ENCODE data around the gene MACROD2.

Gene MACROD2

GRCh38 chr20:15224199-15224598 lies 1228.9 kb downstream of the MACROD2 start:
- no peak overlapping the region for H2AFZ ChIP-seq
- no peak overlapping the region for H3K9ac ChIP-seq
- no peaks in the 10 kb centered on the region for H3K27me3 ChIP-seq (ENCODE audit: control insufficient read depth, insufficient read depth, low read length)
- no peaks in the 10 kb centered on the region for H3K4me1 ChIP-seq
- no peak overlapping the region for H3K4me2 ChIP-seq (ENCODE audit: low read length)
- TF ChIP-seq CTCF (IDR thresholded peaks at IDR 0.05) = no peak
- no peak overlapping the region for H3K4me3 ChIP-seq (ENCODE audit: low read depth, low read length)
- H3K36me3 ChIP-seq (ENCODE audit: control insufficient read depth, insufficient read depth, low read length) = no peaks in the 10 kb centered on the region
- H3K9me3 ChIP-seq (ENCODE audit: control insufficient read depth, low read length) = no peaks in the 10 kb centered on the region
- H3K27ac ChIP-seq = no peak overlapping the region
- H3K79me2 ChIP-seq = no peaks in the 10 kb centered on the region

- no peak overlapping the region for H3K27ac ChIP-seq
- TF ChIP-seq CTCF (IDR thresholded peaks at IDR 0.05) = no peak
- H3K4me1 ChIP-seq = no peaks in the 10 kb centered on the region
- no peak overlapping the region for H3K9ac ChIP-seq
- no peak overlapping the region for H3K4me2 ChIP-seq (ENCODE audit: low read length)
- H3K36me3 ChIP-seq (ENCODE audit: control insufficient read depth, insufficient read depth, low read length) = no peaks in the 10 kb centered on the region
- no peaks in the 10 kb centered on the region for H3K27me3 ChIP-seq (ENCODE audit: control insufficient read depth, insufficient read depth, low read length)
- H3K79me2 ChIP-seq = no peaks in the 10 kb centered on the region
- H2AFZ ChIP-seq = no peak overlapping the region
- no peak overlapping the region for H3K4me3 ChIP-seq (ENCODE audit: low read depth, low read length)
- no peaks in the 10 kb centered on the region for H3K9me3 ChIP-seq (ENCODE audit: control insufficient read depth, low read length)
These were observed 1231.8 kb downstream of the MACROD2 start for GRCh38 chr20:15227102-15227501.

- H2AFZ ChIP-seq = no peak overlapping the region
- no peak for TF ChIP-seq CTCF (IDR thresholded peaks at IDR 0.05)
- H3K27ac ChIP-seq = no peak overlapping the region
- H3K9ac ChIP-seq = no peak overlapping the region
- no peaks in the 10 kb centered on the region for H3K4me1 ChIP-seq
- H3K4me3 ChIP-seq (ENCODE audit: low read depth, low read length) = no peak overlapping the region
- H3K4me2 ChIP-seq (ENCODE audit: low read length) = no peak overlapping the region
- H3K9me3 ChIP-seq (ENCODE audit: control insufficient read depth, low read length) = no peaks in the 10 kb centered on the region
- H3K36me3 ChIP-seq (ENCODE audit: control insufficient read depth, insufficient read depth, low read length) = no peaks in the 10 kb centered on the region
- H3K27me3 ChIP-seq (ENCODE audit: control insufficient read depth, insufficient read depth, low read length) = no peaks in the 10 kb centered on the region
- H3K79me2 ChIP-seq = no peaks in the 10 kb centered on the region
These were observed 1236.9 kb downstream of the MACROD2 start for GRCh38 chr20:15232243-15232642.

GRCh38 chr20:15235471-15236198 lies 1240.3 kb downstream of the MACROD2 start:
- no peak overlapping the region for H3K27ac ChIP-seq
- H3K36me3 ChIP-seq (ENCODE audit: control insufficient read depth, insufficient read depth, low read length) = no peaks in the 10 kb centered on the region
- no peak for TF ChIP-seq CTCF (IDR thresholded peaks at IDR 0.05)
- H3K9ac ChIP-seq = no peak overlapping the region
- no peak overlapping the region for H3K4me3 ChIP-seq (ENCODE audit: low read depth, low read length)
- H3K4me1 ChIP-seq = no peaks in the 10 kb centered on the region
- H3K79me2 ChIP-seq = no peaks in the 10 kb centered on the region
- no peak overlapping the region for H3K4me2 ChIP-seq (ENCODE audit: low read length)
- H3K27me3 ChIP-seq (ENCODE audit: control insufficient read depth, insufficient read depth, low read length) = no peaks in the 10 kb centered on the region
- no peak overlapping the region for H2AFZ ChIP-seq
- H3K9me3 ChIP-seq (ENCODE audit: control insufficient read depth, low read length) = no peaks in the 10 kb centered on the region

GRCh38 chr20:15236812-15237211 lies 1241.5 kb downstream of the MACROD2 start:
- Histone ChIP-seq H3K4me3 (ENCODE audit: low read depth, low read length) (no peak overlapping the region), H3K4me2 (ENCODE audit: low read length) (no peak overlapping the region), H3K4me1 (no peaks in the 10 kb centered on the region), H3K36me3 (ENCODE audit: control insufficient read depth, insufficient read depth, low read length) (no peaks in the 10 kb centered on the region), H3K27ac (no peak overlapping the region), H2AFZ (no peak overlapping the region), H3K9me3 (ENCODE audit: control insufficient read depth, low read length) (no peaks in the 10 kb centered on the region), H3K79me2 (no peaks in the 10 kb centered on the region), H3K9ac (no peak overlapping the region), H3K27me3 (ENCODE audit: control insufficient read depth, insufficient read depth, low read length) (no peaks in the 10 kb centered on the region)
- peak; percentile 22 for TF ChIP-seq CTCF (IDR thresholded peaks at IDR 0.05)

All from parathyroid adenoma (tissue), 2 donors.